ENCODE results near the gene ELANE.
"Not testable (repeated sequence)": the region's sequence is repeated elsewhere in the genome, so short reads cannot be mapped to it uniquely, and the experiment has no call there.

Gene ELANE

GRCh38 chr19:815775-816499 lies 36.2 kb upstream of the ELANE start:
- no peak for DNase-seq (ENCODE audit: low spot score)
- H3K27ac ChIP-seq = no peak overlapping the region
- no peak for TF ChIP-seq CTCF (IDR thresholded peaks at IDR 0.05)
- H3K4me3 ChIP-seq = no peak overlapping the region

GRCh38 chr19:816500-816857 lies 35.6 kb upstream of the ELANE start:
- Histone ChIP-seq H3K4me3 (no peak overlapping the region), H3K27ac (no peak overlapping the region)
- DNase-seq (ENCODE audit: low spot score) = no peak
- no peak for TF ChIP-seq CTCF (IDR thresholded peaks at IDR 0.05)

- DNase-seq (ENCODE audit: low spot score) = not testable (repeated sequence)
Observed at GRCh38 chr19:820212-820611, 31.9 kb upstream of the ELANE start.

GRCh38 chr19:821231-821824 lies 30.8 kb upstream of the ELANE start:
- DNase-seq (ENCODE audit: low spot score) = no peak
- no peak for TF ChIP-seq CTCF (IDR thresholded peaks at IDR 0.05)
- Histone ChIP-seq H3K4me3 (peak overlapping the region; percentile 66), H3K27ac (no peak overlapping the region)

More at GRCh38 chr19:820212-820611, 31.9 kb upstream of the ELANE start:
- not testable (repeated sequence) for H3K27ac ChIP-seq, H3K4me3 ChIP-seq

- no peak for TF ChIP-seq CTCF (IDR thresholded peaks at IDR 0.05)
Observed at GRCh38 chr19:821825-822503, 30.1 kb upstream of the ELANE start, which contains the start of gene PLPPR3. PLPPR3 (minus strand) TSS chr19:821955; CDS start chr19:821559, 396 bp downstream.

GRCh38 chr19:823565-824121 lies 28.5 kb upstream of the ELANE start:
- TF ChIP-seq CTCF (IDR thresholded peaks at IDR 0.05) = no peak
- H3K4me3 ChIP-seq = no peak overlapping the region
- DNase-seq (ENCODE audit: low spot score) = no peak
- no peak overlapping the region for H3K27ac ChIP-seq

More at GRCh38 chr19:821825-822503, 30.1 kb upstream of the ELANE start, which contains the start of gene PLPPR3:
- DNase-seq (ENCODE audit: low spot score) = no peak
- peak within 1 kb of the TSS; percentile 66 for H3K4me3 ChIP-seq
- H3K27ac ChIP-seq = no peak within 1 kb of the TSS

GRCh38 chr19:824885-825284 lies 27.2 kb upstream of the ELANE start:
- no peak for TF ChIP-seq CTCF (IDR thresholded peaks at IDR 0.05)
- DNase-seq (ENCODE audit: low spot score) = no peak

More at GRCh38 chr19:824885-825284, 27.2 kb upstream of the ELANE start:
- Histone ChIP-seq H3K27ac (no peak overlapping the region), H3K4me3 (no peak overlapping the region)
